NOMO-1 treated with DMSO at 0.1 percent for 48 hours (cell line): ENCODE data around the gene MAD1L1.

ENCODE experiments used
- DNase-seq: peaks from one replicate; lab custom pipeline; 2025; ENCODE audit not compliant: unreplicated experiment; lab: John Stamatoyannopoulos, UW

MAD1L1 gene

DNA sequence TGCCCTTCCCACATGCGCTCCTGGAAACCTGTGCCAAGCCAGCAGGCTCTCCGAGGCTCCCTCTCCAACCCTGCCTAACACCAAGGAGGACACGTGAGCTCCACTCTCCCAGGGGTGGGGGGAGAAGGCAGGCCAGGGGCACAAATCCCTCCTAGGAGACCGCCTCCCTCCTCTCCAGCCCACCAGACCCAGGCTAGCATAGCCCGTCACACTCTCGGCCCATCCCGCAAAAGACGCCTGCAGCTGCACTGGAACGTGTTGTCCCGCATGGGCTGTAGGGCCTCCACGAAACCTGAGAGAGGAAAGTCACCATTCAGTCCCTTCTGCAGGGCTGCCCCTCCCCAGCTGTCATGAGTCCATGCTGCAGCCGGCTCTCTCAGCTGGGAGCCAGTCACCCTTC, 126.3 kb downstream of the MAD1L1 start:
- DNase-seq: no peak

DNA sequence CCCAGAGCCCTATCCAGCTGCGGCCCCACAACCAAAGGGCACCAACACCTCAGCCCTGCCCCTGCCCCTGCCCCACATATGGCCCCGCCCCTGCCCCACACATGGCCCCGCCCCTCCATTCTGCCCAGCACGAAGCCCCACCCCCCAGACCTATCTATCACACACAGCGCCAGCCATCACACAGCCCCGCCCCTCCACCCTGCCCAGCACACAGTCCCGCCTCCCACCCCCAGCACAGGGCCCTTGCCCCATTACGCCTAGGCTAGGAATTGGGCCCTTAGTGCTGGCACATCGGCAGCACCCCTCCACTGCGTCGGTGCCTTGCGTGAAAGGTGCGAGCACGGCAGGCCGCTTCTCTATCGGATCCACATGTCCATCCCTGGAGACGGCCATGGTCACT, 126.8 kb downstream of the MAD1L1 start:
- DNase-seq: no peak

DNA sequence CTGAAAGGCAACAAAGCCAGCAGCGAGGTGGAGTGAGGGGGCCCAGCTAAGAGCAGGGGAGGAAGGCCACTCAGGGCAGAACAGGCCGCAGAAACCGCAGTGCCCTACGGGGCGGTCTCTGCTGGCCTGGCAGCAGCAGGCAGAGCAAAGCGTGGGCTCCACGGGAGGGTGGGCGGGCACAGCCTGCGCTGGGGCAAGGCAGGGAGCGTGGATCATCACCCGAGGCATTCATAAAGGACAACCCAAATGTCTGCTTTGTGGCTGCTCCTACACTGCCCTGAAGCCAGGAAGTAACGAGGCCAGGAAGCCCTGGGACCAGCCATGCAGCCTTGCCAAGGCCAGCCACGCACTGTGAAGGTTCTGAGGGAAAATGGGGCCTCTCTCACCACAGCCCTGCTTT, 127.5 kb downstream of the MAD1L1 start:
- DNase-seq: no peak

DNA sequence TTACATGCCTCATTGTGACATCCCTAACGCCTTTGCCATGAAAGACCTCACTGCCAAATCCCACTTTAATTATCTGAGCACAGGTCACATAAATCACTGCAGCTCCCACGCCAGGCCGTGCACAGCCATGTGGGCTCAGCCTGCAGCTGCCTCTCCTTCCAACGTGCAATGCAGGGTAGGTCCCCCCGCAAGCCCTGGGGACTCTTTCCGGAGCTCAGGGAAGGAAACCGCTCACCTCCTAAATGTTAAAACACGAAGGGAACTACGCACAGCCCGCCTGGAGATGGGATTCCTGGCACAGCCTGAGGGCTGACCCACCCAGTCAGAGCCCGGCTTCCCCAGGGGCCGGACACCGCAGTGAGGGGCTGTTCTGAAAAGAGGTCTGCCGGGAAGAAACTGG, 128.0 kb downstream of the MAD1L1 start:
- DNase-seq: no peak

DNA sequence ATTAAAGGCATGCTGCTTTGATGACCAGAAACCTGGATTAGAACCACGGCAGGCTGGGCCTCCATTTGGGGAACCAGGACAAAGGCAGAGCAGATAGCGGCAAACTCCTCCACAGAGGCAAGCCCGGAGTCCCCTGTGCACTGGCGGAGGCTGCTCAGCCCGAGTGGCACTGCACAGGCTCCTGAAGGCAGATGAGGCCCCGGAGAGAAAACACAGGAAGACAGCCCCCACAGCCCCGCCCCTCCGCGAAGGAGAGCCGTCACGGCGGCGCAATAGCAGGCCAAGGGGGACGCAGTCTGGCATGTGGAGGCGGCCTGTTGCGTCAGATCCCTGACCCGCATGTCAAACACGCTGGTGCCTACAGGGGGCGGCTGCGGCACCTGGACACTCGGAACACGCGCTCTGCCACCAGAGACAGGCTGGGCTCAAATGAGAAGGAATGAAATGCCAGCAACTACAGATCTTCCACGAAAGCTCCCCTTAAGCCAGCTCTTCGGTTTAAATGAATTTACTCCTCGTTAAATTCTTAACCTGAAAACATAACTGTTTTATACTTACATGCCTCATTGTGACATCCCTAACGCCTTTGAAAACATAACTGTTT, 128.5 kb downstream of the MAD1L1 start:
- peak; percentile 85 for DNase-seq

DNA sequence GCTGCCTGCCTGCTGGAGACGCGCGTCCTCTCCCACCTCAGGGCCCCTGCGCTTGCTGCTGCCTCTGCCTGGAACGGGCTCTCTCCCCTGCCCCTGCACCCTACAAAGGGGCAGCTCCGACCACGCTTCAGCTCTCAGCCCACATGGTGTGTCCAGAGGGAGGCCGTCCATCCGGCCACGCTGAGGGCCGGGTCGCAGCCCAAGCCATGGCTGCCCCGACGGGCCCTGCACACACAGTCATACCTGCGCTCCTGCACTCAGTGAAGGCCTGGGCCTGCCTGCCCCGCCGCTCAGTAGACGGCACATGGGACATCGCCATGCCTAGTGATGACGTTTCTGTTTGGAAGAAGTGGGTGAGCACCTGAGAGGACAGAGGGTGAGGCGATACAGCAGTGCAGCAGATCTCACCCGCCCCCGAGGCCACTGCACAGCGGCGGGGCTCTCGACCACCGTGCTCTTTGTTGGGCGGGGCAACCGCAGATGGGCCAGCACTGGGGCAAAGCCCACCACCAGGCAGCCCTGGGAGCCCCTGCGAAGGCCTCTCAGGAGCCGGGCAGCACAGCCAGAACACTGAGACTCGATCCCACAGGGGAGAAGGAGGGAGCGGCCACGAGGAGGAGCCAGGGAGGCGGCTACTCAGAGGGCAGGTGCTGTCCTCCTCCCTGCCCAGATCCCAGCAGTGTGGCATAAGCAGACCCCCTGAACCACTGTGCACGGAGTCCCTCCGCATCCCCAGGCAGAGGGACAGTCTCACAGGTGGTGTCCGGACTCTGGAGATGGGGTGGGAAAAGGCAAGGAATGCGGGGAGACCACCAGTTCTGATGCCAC, 129.5 kb downstream of the MAD1L1 start:
- no peak for DNase-seq

DNA sequence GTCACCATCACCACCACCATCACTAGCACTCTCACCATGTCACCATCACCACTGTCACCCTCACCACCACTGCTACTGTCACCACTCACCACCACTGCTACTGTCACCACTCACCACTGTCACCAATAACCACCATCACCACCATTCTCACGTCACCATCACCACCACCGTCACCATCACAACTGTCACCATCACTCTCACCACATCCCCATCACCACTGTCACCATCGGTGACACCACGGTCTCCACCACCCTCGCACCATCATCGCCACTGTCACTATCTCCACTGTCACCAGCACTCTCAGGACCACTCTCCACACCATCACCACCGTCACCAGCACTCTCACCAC, 130.4 kb downstream of the MAD1L1 start:
- no peak for DNase-seq

DNA sequence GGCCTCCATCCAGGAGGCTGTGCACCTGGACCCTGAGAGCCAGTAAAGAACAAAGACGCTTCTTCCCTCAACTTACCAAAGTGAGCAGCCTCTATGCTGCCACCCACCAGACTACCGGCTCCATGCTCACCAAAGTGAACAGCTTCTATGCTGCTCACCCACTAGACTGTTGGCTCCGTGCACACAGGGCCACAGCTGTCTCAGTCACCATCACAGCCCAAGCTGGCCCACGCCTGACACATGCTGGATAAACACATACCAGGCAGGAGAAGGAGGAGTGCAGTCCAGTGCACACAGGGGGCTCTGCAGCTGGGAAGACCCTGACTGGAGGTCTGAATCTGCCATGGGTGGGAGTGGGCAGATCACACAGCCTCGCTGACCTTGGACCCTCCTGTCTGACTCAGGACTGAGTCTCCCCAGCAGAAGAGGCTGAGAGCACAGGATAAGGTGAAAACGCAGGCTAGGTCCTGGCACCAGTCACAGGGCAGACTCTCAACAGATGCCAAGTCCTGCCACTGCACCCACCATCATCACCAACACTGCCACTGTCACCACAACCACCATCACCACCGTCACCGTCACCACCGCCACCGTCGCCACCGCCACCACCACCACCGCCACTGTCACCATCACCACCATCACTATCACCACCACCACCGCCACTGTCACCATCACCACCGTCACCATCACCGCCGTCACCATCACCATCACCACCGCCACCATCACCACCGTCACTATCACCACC, 130.9 kb downstream of the MAD1L1 start:
- DNase-seq: no peak

DNA sequence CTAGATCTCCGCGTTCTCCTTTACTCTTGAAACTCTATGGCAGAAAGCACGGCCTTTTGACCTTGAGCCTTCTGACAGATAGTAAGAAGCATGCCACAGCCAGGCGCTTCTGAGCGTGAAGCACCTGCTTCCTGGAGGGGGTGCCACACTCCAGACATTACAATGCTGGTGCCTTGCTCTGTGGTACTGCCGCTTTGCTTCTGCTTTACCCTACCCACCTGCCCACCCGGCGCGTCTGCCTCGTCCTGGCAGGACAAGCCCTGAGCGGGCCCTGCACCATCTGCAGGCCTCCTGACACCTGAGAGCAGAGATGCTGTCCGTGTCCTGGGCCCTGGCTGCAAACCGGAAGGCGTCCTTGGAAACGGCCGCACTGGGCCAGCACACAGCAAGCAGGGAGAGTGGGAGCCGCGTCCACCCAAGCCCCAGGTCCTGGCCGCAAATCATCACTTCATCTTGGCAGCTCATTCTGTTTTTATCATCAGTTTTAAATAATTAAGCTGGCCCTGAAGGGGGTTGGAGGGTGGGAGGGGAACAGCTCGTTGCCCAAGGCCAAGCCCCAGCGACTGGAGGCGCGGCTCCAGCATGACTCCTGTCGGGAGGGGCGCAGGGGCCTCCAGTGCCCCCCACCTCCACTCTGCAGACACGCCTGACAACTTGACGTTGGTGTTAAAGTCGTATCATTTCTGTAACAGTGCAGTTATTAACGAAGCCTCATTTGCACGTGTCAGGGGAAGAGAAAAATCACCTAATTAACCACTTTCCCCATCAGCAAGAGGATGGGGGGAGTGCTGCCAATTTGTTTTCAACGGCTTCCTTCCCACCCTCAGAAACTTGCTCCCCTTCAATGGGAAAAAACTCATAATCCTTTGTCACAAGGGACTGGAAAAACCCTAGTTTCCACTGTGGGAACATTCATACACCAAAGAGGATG, 132.2 kb downstream of the MAD1L1 start:
- DNase-seq: no peak

DNA sequence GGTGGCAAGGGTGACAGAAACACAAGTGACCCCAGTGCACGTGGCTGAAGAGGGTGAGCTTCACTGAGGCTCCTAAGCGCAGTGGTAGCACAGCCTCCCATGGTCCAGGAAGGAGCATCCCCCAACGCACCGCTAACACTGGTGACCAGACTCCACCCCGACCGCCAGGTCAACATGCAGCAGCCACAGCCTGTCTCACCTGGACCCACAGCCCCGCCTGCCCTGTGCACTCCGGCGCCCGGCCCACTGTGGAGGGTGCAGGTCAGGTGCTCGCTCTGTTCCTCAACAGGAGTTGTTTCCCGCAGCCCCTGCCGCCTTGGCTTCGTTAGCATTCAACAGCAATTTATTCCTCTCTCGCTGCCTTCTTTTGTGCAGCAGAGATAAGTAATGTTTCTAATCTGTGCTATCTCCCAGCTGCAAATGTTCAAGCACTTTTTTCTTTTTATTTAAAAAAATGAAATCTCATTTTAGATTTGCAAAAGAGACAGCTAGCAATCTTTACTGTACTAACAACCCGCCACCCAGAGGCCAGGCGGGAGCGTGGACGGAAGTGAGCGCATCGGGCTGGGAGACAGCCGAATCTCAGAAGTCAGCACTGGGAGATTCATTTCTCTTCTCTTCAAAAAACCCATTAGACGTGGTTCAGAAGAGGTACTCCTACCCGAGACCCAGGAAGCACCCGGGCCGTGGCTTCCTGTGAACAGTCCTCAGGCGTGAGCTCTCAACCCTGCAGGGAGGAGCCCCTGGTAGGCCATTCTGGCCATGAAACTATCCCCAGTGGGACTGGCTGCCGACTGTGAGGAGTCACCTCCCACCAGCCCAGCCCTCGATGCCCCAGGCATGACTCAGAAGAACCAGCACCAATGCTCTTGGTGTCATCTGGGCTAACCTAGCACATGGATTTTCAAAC, 133.4 kb downstream of the MAD1L1 start:
- DNase-seq: no peak

DNA sequence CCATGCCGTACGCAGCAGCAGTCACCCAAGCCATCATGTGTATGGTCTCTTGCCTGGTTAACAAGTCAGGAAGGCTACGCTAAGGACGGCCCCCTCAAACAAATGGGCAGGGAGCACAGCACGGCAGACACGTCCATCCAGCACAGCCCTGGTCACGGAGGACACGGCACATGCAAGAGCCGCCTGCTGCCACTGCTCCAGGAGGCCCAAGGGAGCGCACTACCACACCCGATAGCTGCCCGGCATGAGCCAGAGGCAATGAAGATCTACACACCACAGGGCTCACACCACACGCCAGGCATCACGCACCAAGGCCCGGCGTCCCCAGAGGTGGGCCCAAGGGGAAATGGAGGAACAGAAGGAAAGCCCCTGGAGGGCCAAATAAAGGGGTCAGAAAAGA, 134.2 kb downstream of the MAD1L1 start:
- no peak for DNase-seq

DNA sequence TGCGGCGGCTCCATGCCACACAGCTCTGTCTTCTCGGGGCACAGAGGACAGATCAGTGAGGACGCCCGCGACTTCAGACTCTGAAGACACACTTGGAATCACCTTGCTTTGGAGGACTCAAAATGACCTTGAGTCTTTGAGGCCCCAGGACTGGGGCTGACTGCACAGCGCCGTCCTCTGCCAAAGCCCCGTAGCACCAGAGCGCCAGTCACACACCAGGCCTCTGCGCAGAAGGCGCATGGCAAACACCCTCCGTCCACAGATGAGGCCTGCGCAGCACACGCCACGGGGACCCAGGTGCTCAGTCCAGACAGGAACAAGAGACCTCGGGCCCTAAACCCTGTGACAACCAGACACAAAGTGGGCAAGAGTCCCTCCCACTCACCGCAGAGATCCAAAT, 134.7 kb downstream of the MAD1L1 start:
- DNase-seq: no peak

DNA sequence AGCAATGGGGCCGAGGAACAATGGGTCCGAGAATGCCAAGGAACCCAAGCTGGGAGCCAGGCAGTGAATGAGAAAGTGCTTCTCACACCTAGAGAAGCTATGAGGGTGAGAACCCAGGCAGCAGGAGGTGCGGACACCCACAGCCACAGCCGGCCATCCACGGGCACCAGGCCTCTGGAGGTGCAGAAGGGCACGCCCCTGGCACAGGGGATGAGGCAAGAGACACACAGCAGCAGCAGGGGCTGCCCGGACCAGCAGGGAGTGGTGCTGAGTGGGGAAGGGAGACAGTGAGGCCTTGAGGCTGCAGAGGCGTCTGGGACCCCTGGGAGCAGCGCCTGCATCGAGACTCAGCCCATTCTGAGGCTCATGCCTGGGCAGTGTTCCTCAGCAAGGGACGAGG, 135.3 kb downstream of the MAD1L1 start:
- DNase-seq: no peak

DNA sequence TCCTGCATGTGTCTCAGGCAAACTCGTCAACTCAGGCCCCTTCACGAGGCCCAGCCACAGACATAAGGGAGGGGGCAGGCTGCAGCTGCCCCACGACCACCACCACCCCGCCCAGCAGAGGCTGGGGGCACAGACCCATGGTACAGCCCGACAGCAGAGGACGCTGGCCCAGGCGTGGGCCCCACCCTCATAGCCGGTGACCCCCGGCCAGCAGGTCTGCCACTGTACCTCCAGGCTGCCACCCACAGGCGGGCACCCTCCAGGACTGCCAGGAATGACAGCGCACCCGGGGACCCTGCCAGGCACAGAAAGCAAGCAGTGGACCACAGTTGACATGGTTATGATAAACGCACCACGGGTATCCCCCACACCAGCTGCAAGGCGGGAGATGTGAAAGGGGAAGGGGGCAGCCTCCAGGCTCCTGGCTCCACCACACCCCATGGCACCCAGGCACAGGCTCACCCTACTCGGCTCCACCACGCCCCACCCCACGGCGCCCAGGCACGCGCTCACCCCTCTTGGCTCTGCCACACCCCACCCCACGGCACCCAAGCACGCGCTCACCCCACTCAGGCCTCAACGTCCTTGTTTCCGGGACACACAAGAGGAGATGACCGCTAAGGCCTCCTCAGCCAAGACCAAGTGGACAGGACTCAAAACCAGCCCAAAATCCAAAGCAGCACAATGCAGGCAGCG, 135.9 kb downstream of the MAD1L1 start:
- no peak for DNase-seq

DNA sequence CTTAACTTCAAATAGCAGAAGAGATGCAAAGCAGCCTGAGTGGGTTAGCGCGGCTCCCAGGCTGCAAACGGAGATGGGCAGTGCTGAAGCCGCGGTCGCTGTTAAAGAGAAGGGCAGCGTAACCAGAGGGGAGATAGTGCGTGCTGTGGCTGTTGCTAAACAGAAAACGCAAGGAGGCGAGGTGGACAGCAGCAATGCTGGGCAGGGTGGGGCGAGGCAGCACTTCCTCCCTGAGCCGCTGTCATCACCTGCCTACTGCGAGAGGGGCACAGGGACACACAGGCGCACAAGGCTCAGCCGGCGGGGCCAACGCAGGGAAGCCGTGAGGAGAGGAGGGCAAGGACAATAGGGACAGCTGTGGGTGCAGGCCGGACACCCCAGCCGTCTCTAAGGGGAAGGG, 137.3 kb downstream of the MAD1L1 start:
- no peak for DNase-seq

DNA sequence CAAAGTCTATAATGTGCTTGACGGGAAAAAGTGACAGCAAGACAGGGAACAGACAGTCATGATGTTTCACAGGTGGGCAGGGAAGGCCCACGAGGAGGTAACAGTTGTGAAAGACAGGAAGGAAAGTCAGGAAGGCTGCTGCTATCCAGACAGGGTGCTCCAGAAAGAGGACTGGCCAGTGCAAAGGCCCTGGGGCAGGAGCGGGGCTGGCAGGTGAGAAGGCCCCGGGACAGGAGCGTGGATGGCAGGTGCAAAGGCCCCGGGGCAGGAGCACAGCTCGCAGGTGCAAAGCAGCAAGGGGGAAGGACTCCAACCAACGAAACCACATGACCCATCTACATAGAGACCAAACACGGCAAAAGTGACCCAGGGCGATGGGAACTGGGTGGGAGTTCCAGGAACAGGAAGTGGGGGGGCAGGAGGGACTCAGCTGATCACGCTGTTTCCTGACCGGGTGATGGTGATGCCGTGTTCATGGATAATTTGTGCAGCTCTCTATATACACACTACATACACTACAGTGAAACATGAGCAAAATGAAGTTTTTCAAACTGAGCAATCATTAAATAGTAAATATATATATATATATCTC, 138.2 kb downstream of the MAD1L1 start:
- DNase-seq: no peak

DNA sequence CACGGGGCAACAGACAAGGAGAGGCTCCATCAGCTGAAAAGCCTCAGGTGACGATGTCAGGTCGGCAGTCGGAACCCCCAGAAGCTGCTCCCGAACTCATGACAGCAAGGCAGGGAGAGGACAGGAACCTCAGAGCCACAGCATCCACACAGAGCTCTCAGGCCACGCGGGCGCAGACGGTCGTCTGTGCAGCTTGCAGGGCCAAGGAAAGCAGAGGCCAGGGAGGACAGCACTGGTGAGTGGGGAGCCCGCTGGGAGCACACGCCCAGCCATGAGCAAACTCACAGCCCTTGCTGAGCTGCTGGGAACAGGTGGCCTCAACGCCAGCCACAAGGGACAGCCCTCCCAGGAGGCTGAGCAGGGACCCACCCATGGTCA, 138.9 kb downstream of the MAD1L1 start:
- no peak for DNase-seq

DNA sequence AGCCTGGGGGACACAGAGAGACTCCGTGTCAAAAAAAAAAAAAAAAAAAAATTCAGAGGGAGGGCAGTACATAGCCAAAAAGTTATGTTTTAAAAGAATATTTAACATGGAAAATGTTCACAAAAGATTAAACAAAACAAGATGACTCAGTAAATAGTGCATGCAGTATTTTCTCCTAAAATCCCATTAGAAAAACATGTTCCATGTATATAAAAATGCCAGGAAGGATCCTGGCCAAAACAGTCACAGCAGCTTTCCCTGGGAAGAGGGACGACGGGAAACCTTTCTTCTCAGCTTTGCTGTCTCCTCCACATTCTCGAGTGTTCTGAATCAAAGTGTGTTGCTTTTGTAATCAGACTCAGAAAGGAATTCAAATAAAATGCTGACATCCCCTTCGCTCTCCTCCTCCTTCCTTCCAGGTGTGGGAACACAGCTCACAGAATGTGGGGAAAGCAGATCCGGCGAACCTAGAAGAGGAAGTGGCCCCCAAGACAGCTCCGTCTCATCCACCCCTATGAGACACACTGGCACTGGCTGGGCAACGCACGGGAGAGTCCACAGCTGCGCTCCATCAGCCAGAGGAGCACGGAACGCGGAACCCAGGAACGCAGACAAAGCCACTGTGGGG, 139.4 kb downstream of the MAD1L1 start:
- DNase-seq: no peak

DNA sequence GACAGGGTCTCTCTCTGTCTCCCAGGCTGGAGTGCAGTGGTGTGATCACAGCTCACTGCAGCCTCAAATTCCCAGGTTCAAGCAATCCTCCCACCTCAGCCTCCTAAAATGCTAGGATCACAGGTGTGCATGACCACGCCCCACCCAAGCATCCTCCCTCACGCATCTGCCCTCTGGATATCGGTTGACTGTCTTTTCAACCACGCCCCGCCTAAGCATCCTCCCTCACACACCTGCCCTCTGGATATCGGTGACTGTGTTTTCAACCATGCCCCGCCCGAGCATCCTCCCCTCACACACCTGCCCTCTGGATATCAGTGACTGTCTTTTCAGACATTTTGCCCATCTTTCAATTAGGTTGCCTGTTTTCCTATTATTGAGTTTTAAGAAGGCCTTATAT, 140.5 kb downstream of the MAD1L1 start:
- DNase-seq: no peak
